Measurements from ENCODE around the gene SKAP2.

GRCh38 chr7:26899519-26899918 is 35.1 kb upstream of the SKAP2 start:
- TF ChIP-seq CTCF (conservative IDR thresholded peaks at IDR 0.05; ENCODE audit: low read depth, low read length) = no peak
- no peak for TF ChIP-seq NFE2L2 (IDR thresholded peaks at IDR 0.05; ENCODE audit: low read depth, low read length)
- no peak for TF ChIP-seq RFX5 (IDR thresholded peaks at IDR 0.05; ENCODE audit: low read depth, low read length)
